Spleen (tissue), 7 donors: ENCODE results near the gene PALLD.

Source experiments
- CTCF ChIP-seq, 11 experiments: fragments of 200-600 bp in 7 of 11; fragments of 450-650 bp in 4 of 11; sonication (generic) in 4 of 11; IDR thresholded peaks in 8 of 11; conservative IDR thresholded peaks in 3 of 11; 1 replicate in 7 of 11; 2 replicates in 4 of 11; pipeline versions ENCODE4 v1.4.0 to v1.8.0; 2016 to 2021; ENCODE audit warnings: antibody characterized with exemption in 11 of 11, inconsistent platforms in 4 of 11, mild to moderate bottlenecking in 1 of 11
- POLR2AphosphoS5 ChIP-seq, 3 donors: sonication (generic); formaldehyde crosslinking; IDR thresholded peaks; one replicate each; pipeline ENCODE4 v1.5.1; 2017; ENCODE audit warnings: antibody characterized with exemption in 3 of 3
- donor health status: DM: no; HTN: no; CAD: no; lungs with moderate emphysema.
- donor health status: DM: no; HTN: no; CAD: no.
- donor health status: DM: no; HTN: no; CAD: no.

- no peak for TF ChIP-seq CTCF (IDR thresholded peaks at IDR 0.05 in 8 of 11, conservative IDR thresholded peaks at IDR 0.05 in 3 of 11)
- no peak for TF ChIP-seq POLR2AphosphoS5 (IDR thresholded peaks at IDR 0.05)
Observed at GRCh38 chr4:168893205-168893604, 396.4 kb downstream of the PALLD start.
